Tibial artery (tissue), 4 donors: ENCODE data around the gene OPHN1.
"Not testable (repeated sequence)": the region's sequence is repeated elsewhere in the genome, so short reads cannot be mapped to it uniquely, and the experiment has no call there.

ENCODE experiments used
- DNase-seq, 2 donors: peaks; one replicate each; pipeline ENCODE4 v3.0.0-alpha.2; 2019
- H3K27ac ChIP-seq, 2 donors: fragments of 200-600 bp; sonication (generic) in 1 of 2; 1 replicate in 1 of 2; 2 replicates in 1 of 2; pipeline ENCODE4 v1.5.1; 2018 to 2019; ENCODE audit warnings: mild to moderate bottlenecking in 1 of 2
- H3K27me3 ChIP-seq, 2 donors: fragments of 200-600 bp; sonication (generic) in 1 of 2; one replicate each; pipeline versions ENCODE4 v1.5.1 to v1.6.0; 2016 to 2019
- H3K36me3 ChIP-seq, 3 donors: fragments of 200-600 bp; sonication (generic) in 2 of 3; one replicate each; pipeline ENCODE4 v1.5.1; 2016 to 2019; ENCODE audit warnings: mild to moderate bottlenecking in 2 of 3
- H3K4me1 ChIP-seq, 4 donors: fragments of 200-600 bp; sonication (generic) in 2 of 4; 1 replicate in 3 of 4; 2 replicates in 1 of 4; pipeline ENCODE4 v1.5.1; 2016 to 2019
- H3K4me3 ChIP-seq, 2 donors: fragments of 200-600 bp; sonication (generic) in 1 of 2; 1 replicate in 1 of 2; 2 replicates in 1 of 2; pipeline ENCODE4 v1.5.1; 2018 to 2019; ENCODE audit warnings: mild to moderate bottlenecking in 2 of 2
- H3K9me3 ChIP-seq, 3 donors: fragments of 200-600 bp; sonication (generic) in 1 of 3; one replicate each; pipeline ENCODE4 v1.5.1; 2016 to 2019
- intact Hi-C: fragments of 100-400 bp; cut with DNase I; formaldehyde crosslinking; loops from one replicate; pipeline ENCODE4 v1.15.0; 2023; ENCODE audit warnings: low total_unique reads
- TF ChIP-seq, protein P1 (sequence below), 2 experiments: fragments of 200-600 bp in 1 of 2; fragments of 450-650 bp in 1 of 2; IDR thresholded peaks; one replicate each; pipeline ENCODE4 v1.5.1; 2017 to 2019; ENCODE audit warnings: antibody characterized with exemption in 2 of 2, mild to moderate bottlenecking in 1 of 2, moderate library complexity in 1 of 2

The OPHN1 gene

DNA sequence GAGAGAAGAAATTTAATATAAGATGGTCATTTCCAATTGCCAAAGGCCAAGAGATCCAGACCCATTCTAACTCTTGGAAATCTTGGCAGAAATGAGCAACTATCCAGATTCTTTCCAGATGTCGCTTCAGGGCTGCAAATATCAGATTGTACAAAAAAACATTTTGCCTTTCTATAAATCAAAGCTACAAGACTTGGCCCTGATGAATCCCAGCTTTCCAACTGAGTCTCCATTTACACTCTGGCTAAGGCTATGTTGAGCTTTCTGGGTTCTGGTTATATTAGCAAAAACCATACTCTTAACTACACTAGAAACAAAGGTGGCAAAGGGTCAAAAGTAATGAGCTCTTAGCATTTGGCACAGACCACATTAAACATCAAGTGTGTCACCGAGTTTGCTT lies 345.8 kb downstream of the OPHN1 start:
- Histone ChIP-seq H3K36me3 (no peaks in the 10 kb centered on the region), H3K4me3 (no peak overlapping the region), H3K9me3 (peaks cover 0 to 2% (median 0%) of the 10 kb centered on the region in 3 donors), H3K4me1 (peaks cover 0 to 14% (median 0%) of the 10 kb centered on the region in 4 donors), H3K27me3 (no peaks in the 10 kb centered on the region), H3K27ac (no peak overlapping the region)
- intact Hi-C loops: no loop called here
- TF ChIP-seq, protein P1, sequence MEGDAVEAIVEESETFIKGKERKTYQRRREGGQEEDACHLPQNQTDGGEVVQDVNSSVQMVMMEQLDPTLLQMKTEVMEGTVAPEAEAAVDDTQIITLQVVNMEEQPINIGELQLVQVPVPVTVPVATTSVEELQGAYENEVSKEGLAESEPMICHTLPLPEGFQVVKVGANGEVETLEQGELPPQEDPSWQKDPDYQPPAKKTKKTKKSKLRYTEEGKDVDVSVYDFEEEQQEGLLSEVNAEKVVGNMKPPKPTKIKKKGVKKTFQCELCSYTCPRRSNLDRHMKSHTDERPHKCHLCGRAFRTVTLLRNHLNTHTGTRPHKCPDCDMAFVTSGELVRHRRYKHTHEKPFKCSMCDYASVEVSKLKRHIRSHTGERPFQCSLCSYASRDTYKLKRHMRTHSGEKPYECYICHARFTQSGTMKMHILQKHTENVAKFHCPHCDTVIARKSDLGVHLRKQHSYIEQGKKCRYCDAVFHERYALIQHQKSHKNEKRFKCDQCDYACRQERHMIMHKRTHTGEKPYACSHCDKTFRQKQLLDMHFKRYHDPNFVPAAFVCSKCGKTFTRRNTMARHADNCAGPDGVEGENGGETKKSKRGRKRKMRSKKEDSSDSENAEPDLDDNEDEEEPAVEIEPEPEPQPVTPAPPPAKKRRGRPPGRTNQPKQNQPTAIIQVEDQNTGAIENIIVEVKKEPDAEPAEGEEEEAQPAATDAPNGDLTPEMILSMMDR (IDR thresholded peaks at IDR 0.05): no peak
- DNase-seq: no peak

DNA sequence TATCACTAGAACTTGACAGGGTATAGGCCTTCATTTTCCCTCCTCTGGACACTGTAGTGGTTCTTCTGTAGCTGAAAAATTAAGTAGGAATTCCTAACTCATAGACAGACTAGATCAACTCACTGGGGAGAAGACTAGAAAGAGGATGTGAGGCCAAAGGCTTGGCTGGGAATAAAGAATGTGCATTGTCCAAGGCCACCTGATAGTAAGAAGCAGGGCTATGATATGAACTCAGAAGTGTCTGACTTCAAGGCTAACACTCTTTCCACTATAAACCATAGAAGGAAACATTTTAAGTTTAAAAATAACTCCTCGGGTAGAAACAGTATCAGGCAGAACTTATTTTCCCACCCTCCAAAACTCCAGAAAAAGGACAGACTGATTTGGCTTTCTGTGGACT lies 346.6 kb downstream of the OPHN1 start:
- H3K27ac ChIP-seq: no peak overlapping the region
- peaks cover 0 to 4% (median 0%) of the 10 kb centered on the region in 3 donors for H3K9me3 ChIP-seq
- H3K4me3 ChIP-seq: no peak overlapping the region
- peaks cover 0 to 14% (median 0%) of the 10 kb centered on the region in 4 donors for H3K4me1 ChIP-seq
- TF ChIP-seq, protein P1 (IDR thresholded peaks at IDR 0.05): no peak
- intact Hi-C loops: no loop called here
- no peaks in the 10 kb centered on the region for H3K36me3 ChIP-seq
- H3K27me3 ChIP-seq: no peaks in the 10 kb centered on the region
- no peak for DNase-seq

DNA sequence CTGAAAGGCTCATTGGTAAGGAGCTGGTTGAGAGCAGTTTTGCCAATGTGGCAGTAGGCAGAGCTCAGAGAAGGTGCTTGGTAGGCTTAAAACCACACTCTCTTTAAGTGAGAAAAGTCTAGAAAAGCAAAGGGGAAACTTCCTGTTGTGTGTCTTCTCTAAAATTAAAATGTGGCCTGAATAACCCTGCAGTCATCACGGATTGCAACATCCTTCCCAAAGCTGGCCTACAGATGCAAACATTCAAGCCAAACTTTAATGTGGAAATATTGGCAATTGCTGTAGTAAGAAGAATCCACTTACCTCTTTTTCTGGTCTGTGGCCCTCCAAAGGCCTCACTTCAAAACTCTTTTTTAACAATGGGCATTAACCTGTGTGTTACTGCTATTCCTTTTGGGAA lies 348.5 kb downstream of the OPHN1 start:
- intact Hi-C loops: no loop called here
- peaks cover 0 to 4% (median 0%) of the 10 kb centered on the region in 3 donors for H3K9me3 ChIP-seq
- peak in 1 of 2 donors; percentile 48 for DNase-seq
- H3K36me3 ChIP-seq: no peaks in the 10 kb centered on the region
- H3K4me1 ChIP-seq: peaks cover 0 to 14% (median 0%) of the 10 kb centered on the region in 4 donors
- H3K27ac ChIP-seq: peak overlapping the region in 1 of 2 donors; percentile 12
- no peaks in the 10 kb centered on the region for H3K27me3 ChIP-seq
- TF ChIP-seq, protein P1 (IDR thresholded peaks at IDR 0.05): no peak
- no peak overlapping the region for H3K4me3 ChIP-seq

- peaks cover 0 to 4% (median 0%) of the 10 kb centered on the region in 3 donors for H3K9me3 ChIP-seq
- no peaks in the 10 kb centered on the region for H3K27me3 ChIP-seq
- no peaks in the 10 kb centered on the region for H3K36me3 ChIP-seq
- no peak overlapping the region for H3K27ac ChIP-seq
- H3K4me1 ChIP-seq: peaks cover 0 to 14% (median 0%) of the 10 kb centered on the region in 4 donors
- TF ChIP-seq, protein P1 (IDR thresholded peaks at IDR 0.05): no peak
- no peak overlapping the region for H3K4me3 ChIP-seq
- intact Hi-C loops: no loop called here
- DNase-seq: no peak
These were observed 349.8 kb downstream of the OPHN1 start for GRCh38 chrX:68083510-68083909.

- no peak for DNase-seq
- no peaks in the 10 kb centered on the region for H3K27me3 ChIP-seq
- no peak overlapping the region for H3K4me3 ChIP-seq
- TF ChIP-seq, protein P1 (IDR thresholded peaks at IDR 0.05): no peak
- H3K36me3 ChIP-seq: no peaks in the 10 kb centered on the region
- no peak overlapping the region for H3K27ac ChIP-seq
- peaks cover 0 to 4% (median 0%) of the 10 kb centered on the region in 3 donors for H3K9me3 ChIP-seq
- intact Hi-C loops: no loop called here
- H3K4me1 ChIP-seq: no peaks in the 10 kb centered on the region
These were observed 353.3 kb downstream of the OPHN1 start for GRCh38 chrX:68079961-68080360.

- DNase-seq, intact Hi-C loops, H3K27ac ChIP-seq, H3K4me3 ChIP-seq, H3K27me3 ChIP-seq, H3K9me3 ChIP-seq, H3K4me1 ChIP-seq, H3K36me3 ChIP-seq: not testable (repeated sequence)
These were observed 354.5 kb downstream of the OPHN1 start for GRCh38 chrX:68078801-68079200.
